GM03348 (cell line): ENCODE results near the gene VSTM2B.
"Not testable (repeated sequence)": the region's sequence is repeated elsewhere in the genome, so short reads cannot be mapped to it uniquely, and the experiment has no call there.

Source experiments
- DNase-seq: peaks from one replicate; pipeline ENCODE4 v3.0.0; 2012; ENCODE audit warnings: low spot score

Gene VSTM2B

GRCh38 chr19:29531458-29532025 is 5.7 kb downstream of the VSTM2B start:
- DNase-seq, result no peak

GRCh38 chr19:29532097-29532496 is 6.3 kb downstream of the VSTM2B start:
- no peak for DNase-seq

GRCh38 chr19:29532956-29533355 is 7.2 kb downstream of the VSTM2B start:
- no peak for DNase-seq

- DNase-seq, result no peak
These were observed 8.1 kb downstream of the VSTM2B start for GRCh38 chr19:29533578-29534544.

- DNase-seq, result no peak
These were observed 9.5 kb downstream of the VSTM2B start for GRCh38 chr19:29535214-29535831.

- no peak for DNase-seq
These were observed 10.3 kb downstream of the VSTM2B start for GRCh38 chr19:29535984-29536508.

- no peak for DNase-seq
These were observed 11.4 kb downstream of the VSTM2B start for GRCh38 chr19:29537181-29537580.

- no peak for DNase-seq
These were observed 11.8 kb downstream of the VSTM2B start for GRCh38 chr19:29537601-29538000.

GRCh38 chr19:29538146-29538545 is 12.4 kb downstream of the VSTM2B start:
- no peak for DNase-seq

GRCh38 chr19:29538651-29539050 is 12.9 kb downstream of the VSTM2B start:
- DNase-seq, result no peak

- no peak for DNase-seq
These were observed 13.3 kb downstream of the VSTM2B start for GRCh38 chr19:29539131-29539530.

- no peak for DNase-seq
These were observed 13.9 kb downstream of the VSTM2B start for GRCh38 chr19:29539670-29540069.

- DNase-seq, result no peak
These were observed 14.3 kb downstream of the VSTM2B start for GRCh38 chr19:29540114-29540513.

- no peak for DNase-seq
These were observed 15.9 kb downstream of the VSTM2B start for GRCh38 chr19:29541473-29542253.

GRCh38 chr19:29542327-29542726 is 16.5 kb downstream of the VSTM2B start:
- DNase-seq, result no peak

GRCh38 chr19:29542776-29543175 is 17.0 kb downstream of the VSTM2B start:
- DNase-seq, result no peak

- DNase-seq, result no peak
These were observed 17.6 kb downstream of the VSTM2B start for GRCh38 chr19:29543381-29543780.

GRCh38 chr19:29544656-29545360 is 19.0 kb downstream of the VSTM2B start:
- no peak for DNase-seq

GRCh38 chr19:29545447-29545846 is 19.7 kb downstream of the VSTM2B start:
- DNase-seq, result not testable (repeated sequence)

GRCh38 chr19:29545866-29546582 is 20.2 kb downstream of the VSTM2B start:
- no peak for DNase-seq
